Fibroblast of upper back skin (primary cell): ENCODE results near the gene APOBEC4.

Experiments
- DNase-seq: peaks from one replicate; pipeline ENCODE4 v3.0.0-alpha.2; 2013

The APOBEC4 gene

DNA sequence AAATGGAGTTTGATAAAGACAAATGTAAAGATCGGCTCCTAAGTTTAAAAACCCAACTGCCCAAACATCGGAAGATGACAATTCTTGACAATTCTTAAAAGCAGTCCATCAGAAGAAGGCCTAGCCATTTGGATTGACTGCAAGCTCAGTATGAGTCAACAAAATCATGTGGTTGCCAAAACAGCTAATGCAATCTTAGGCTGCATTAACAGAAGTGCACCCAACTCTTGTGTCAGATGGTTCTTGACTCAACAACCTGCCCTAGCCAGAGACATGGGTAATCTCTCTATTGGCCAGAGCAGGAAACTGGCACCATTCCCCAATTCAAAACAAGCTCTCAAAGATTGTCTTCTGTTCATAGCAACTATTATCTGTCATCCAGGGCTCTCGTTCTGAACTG lies 53.0 kb downstream of the APOBEC4 start:
- peak; percentile 82 for DNase-seq

DNA sequence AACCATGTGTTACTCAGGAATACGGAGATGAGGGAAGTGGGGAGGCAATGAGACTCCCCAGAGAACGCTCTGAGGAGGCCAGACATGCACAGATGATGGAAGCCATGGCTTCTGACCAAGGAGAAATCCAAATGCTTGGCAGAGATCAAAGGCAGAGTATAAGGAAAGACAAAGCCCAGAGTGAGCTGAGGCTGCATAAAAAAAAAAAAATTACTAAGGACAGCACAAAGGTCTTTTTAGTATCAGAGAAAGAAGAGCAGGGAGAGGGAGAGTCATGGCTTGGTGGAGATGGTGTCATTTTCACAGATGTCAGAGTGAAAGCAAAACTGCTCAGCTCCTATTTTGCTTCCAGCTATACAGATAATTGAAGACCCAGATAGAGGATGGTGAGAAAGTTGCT lies 54.7 kb downstream of the APOBEC4 start:
- peak; percentile 70 for DNase-seq

DNA sequence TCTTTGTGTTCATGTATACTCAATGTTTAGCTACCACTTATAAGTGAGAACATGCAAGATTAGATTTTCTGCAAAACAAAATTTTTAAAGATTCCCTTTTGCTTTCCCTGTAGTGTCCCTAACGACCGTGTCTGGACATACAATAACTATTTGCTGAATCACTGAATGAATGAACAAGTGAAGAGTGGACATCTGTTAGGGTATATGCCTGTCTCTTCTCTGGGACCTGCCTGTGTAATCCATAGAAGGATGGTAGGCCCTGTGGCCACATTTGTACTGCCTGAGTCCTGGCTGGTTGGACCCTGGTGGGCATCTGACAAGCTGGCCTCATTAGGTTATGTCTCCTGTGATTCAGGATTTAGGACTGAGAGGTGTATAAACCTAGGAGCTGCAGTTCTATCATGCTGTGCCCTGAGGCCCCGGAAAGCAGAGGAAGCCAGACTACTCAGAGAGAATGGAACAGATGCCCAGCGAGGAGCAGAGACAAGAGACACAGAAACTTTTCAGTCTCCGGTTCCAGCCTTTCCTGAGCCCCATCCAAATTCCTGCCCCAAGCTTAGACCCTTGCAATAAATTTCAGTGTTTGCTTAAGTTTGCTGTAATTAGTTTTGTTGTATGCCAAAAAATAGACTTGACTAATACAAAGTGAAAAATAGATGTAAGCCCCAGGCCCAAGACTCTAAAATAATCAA lies 55.3 kb downstream of the APOBEC4 start:
- DNase-seq: no peak

DNA sequence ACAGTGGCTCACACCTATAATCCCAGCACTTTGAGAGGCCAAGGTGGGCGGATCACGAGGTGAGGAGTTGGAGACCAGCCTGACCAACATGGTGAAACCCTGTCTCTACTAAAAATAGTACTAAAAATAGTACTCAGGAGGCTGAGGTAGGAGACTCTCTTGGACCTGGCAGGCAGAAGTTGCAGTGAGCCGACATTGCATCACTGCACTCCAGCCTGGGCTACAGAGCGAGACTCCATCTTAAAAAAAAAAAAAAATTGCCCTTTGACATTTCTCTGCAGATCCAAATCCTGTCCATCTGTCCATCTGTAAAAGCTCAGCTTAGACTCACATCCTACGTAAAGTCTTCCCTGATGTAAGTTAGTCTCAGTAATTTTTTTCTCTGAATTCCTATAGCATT lies 56.6 kb downstream of the APOBEC4 start:
- DNase-seq: no peak
